Activated T-helper 2 cell treated with anti-CD3 and anti-CD28 coated beads, Interferon-gamma antibody, Interleukin-2, Interleukin-4, amounts not matched to agents 10 μg/mL and 5 μg/mL and 100 μg/mL, durations not matched to agents 14 hours and 24 hours and 36 hours (primary cell): ENCODE results near the gene CABLES1. TPM values are rescaled to one million over a fixed set of nuclear protein-coding genes. Genes with fewer than 3 reads are reported as not detected.
A peak's percentile ranks its signal among the peaks of the same experiment; 100 is the strongest.

ENCODE experiments used
- DNase-seq: peaks from one replicate; pipeline ENCODE4 v3.0.0; 2021; ENCODE audit warnings: low spot score
- H3K27ac Mint-ChIP-seq: one replicate; pipeline ENCODE4 v1.8.0; 2021; ENCODE audit warnings: mixed read lengths
- H3K27me3 Mint-ChIP-seq: one replicate; pipeline ENCODE4 v1.8.0; 2021; ENCODE audit warnings: low read depth, mixed read lengths
- H3K36me3 Mint-ChIP-seq: one replicate; pipeline ENCODE4 v1.8.0; 2021; ENCODE audit warnings: low read depth, mixed read lengths
- H3K4me1 Mint-ChIP-seq: one replicate; pipeline ENCODE4 v1.8.0; 2021; ENCODE audit warnings: low read depth, mixed read lengths
- H3K4me3 Mint-ChIP-seq: one replicate; pipeline ENCODE4 v1.8.0; 2021; ENCODE audit warnings: low read depth, mild to moderate bottlenecking, moderate library complexity, mixed read lengths
- H3K9me3 Mint-ChIP-seq: one replicate; pipeline ENCODE4 v1.8.0; 2021; ENCODE audit warnings: mixed read lengths
- intact Hi-C: fragments of 100-400 bp; cut with micrococcal nuclease; formaldehyde crosslinking; loops from one replicate; pipeline ENCODE4 v1.15.1; 2023
- total RNA-seq: library from RNA; stranded (reverse); gene quantifications from 2 replicates; pipeline ENCODE4 v1.2.3, GENCODE V29; 2022

Gene CABLES1
- total RNA-seq, 1 donor from 2014 or later, result 27.4 TPM

DNA sequence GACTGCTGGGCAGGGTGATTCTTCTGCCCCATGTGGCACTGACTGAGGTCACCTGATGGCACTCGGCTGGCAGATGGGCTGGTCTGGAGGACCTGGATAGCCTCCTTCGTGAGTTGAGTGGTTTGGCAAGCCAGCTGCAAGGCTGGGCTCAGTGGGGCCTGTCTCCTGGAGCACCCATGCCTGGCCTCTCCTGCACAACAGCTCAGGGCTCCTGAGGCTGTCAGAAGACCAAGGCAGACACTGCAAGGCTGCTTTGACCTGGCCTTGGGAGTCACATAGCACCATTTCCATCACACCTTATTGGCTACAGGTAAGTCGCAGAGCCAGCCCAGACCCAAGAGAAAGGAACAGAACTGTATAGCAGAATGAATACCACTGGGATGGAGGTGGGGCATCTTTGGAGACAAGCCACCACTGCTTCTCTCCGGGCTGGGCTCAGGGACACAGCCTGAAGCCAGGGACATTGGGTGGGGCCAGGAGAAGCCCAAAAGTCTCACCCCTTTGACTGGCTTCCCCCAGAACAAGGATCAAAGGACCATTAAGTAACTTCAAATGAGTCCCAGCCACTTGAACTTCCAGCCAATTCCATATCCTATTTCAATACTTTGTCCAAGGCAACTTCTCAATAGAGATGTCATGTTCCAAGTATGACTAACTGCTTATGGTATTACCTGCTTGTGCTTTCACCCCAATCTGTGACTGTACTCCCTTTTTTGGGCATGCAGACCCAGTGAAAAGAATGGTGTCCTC is 156.3 kb downstream of the CABLES1 start:
- Mint-ChIP-seq H3K4me3 (no peak overlapping the region), H3K27ac (no peak overlapping the region), H3K36me3 (no peaks in the 10 kb centered on the region), H3K4me1 (no peaks in the 10 kb centered on the region), H3K27me3 (no peaks in the 10 kb centered on the region), H3K9me3 (no peaks in the 10 kb centered on the region)
- intact Hi-C loops, result no loop called here
- DNase-seq, result no peak

DNA sequence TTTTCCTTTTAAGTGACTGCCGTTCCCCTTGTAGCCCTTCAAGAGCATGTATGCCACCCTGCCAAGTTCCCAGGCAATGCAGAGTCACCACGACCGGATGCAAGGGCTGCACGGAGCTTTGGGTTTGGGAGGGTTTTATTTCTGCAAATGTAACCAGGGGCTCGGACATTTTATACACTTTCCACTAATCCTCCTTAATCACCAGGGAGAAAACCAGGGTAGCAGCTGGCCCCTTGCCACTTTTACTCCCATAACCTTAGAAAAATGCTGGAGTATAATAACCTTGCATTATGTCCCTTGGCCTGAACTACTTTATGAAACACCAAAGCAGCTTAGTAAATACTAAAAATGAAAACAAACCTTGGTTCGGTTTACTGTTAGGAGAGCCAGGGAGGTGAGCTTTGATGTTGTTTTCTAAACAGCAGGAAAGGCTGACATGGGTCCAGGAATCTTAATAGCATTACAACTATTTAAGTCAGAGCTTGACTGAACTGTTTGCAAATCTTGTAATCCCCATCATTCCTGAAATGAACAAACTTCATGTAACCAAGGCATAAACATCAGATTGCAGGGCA is 165.0 kb downstream of the CABLES1 start:
- intact Hi-C loops, result no loop called here
- Mint-ChIP-seq H3K4me1 (peaks cover 3% of the 10 kb centered on the region), H3K4me3 (no peak overlapping the region), H3K27me3 (no peaks in the 10 kb centered on the region), H3K9me3 (no peaks in the 10 kb centered on the region), H3K27ac (no peak overlapping the region), H3K36me3 (peaks cover 3% of the 10 kb centered on the region)
- DNase-seq, result no peak

DNA sequence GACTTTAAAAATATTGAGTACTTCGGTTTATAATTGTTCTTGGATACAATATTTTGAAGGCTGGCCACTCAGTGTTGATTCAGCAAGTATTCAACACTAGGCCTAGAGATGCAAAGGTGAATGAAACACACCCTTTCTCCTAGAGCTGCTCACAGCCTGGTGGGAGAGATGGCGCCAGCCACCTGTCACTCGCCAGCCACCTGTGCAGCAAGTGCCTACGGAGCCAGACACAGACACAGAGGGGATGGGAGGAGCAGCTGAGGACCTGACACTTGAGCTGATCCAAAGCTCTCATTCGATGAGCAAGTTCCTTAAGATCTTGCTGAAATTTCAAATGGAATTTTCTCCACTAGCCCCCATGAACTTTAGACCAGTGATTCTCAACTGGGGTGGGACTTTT is 166.7 kb downstream of the CABLES1 start:
- Mint-ChIP-seq H3K4me3 (no peak overlapping the region), H3K4me1 (peaks cover 10% of the 10 kb centered on the region), H3K27me3 (no peaks in the 10 kb centered on the region), H3K36me3 (no peaks in the 10 kb centered on the region), H3K9me3 (no peaks in the 10 kb centered on the region), H3K27ac (no peak overlapping the region)
- intact Hi-C loops, result no loop called here
- DNase-seq, result no peak

DNA sequence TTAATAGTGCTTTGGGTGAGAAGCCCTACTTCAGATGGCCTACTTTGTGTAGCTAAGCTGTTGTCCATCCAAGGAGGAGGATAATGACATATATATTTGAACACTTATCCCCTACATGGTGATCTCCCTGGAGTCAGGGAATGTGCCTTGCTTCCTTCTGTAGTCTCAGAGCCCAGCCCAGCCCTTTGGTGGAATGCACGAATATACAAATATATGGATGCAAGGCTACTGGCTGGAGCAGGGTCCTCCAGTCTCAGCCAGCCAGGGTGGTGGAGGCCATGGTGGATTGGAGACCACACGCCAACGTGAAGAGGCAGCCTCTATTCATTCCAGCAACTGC is 167.2 kb downstream of the CABLES1 start:
- peaks cover 3% of the 10 kb centered on the region for H3K36me3 Mint-ChIP-seq
- H3K4me1 Mint-ChIP-seq, result peaks cover 16% of the 10 kb centered on the region
- intact Hi-C loops, result no loop called here
- H3K27me3 Mint-ChIP-seq, result no peaks in the 10 kb centered on the region
- H3K27ac Mint-ChIP-seq, result no peak overlapping the region
- H3K4me3 Mint-ChIP-seq, result no peak overlapping the region
- DNase-seq, result no peak
- no peaks in the 10 kb centered on the region for H3K9me3 Mint-ChIP-seq

DNA sequence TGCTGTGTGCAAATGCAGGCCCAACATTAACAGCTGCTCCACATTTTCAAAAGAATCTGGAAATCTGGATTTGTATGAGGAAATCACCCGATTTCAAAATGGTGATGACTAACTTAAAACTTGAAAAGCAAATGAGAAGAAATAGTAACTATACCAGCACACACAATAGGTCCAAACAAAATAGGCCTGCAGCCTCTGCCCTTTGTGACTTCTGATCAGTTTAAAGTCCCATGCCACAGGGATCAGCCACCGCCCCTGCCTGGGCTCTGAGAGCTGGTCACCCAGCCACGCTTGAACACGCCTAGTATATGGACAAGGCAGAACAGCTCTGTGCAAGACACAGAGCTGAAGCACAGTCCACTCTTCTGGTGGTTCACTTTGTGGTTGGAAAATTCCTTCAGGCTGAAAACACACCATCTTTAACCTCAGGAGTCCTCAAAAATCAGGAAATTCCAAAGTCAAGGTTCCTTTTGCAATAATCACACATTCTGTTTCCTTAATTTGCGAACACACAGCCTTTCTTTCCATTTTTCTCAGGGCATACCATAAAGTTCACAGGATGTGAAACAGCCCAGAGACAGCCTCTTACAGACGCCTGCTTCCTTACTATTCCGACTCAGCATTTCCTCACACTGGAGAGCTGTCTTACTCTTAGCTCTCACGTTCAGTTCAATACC is 167.7 kb downstream of the CABLES1 start:
- peaks cover 4% of the 10 kb centered on the region for H3K36me3 Mint-ChIP-seq
- intact Hi-C loops, result no loop called here
- no peaks in the 10 kb centered on the region for H3K27me3 Mint-ChIP-seq
- peaks cover 21% of the 10 kb centered on the region for H3K4me1 Mint-ChIP-seq
- no peak for DNase-seq
- no peak overlapping the region for H3K27ac Mint-ChIP-seq
- no peaks in the 10 kb centered on the region for H3K9me3 Mint-ChIP-seq
- H3K4me3 Mint-ChIP-seq, result no peak overlapping the region

DNA sequence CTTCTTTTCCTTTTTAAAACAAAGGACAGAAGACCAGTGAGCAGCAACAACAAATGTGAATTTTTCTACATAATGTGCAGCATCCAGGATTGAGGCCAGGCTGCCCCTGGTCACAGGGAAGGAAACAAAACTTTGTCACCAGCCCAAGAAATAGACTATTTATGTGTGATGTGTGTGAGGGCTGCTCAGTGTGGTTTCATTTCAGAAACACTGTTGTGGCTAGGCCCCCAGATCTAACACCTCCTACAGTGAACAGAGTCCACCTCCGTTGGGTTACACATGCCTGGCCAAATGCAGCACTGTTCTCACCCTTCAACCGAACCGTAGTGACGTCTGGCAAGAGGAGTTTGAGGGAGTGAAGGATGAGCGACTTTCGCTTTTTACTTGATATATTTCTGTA is 171.5 kb downstream of the CABLES1 start:
- no peaks in the 10 kb centered on the region for H3K9me3 Mint-ChIP-seq
- H3K36me3 Mint-ChIP-seq, result peaks cover 16% of the 10 kb centered on the region
- H3K27me3 Mint-ChIP-seq, result no peaks in the 10 kb centered on the region
- intact Hi-C loops, result loop anchor here (5.0 kb wide), 2 partner anchors 50 to 70 kb away; no protein-coding TSS in a partner anchor
- peaks cover 35% of the 10 kb centered on the region for H3K4me1 Mint-ChIP-seq
- no peak for DNase-seq
- peak overlapping the region; percentile 81 for H3K27ac Mint-ChIP-seq
- no peak overlapping the region for H3K4me3 Mint-ChIP-seq

DNA sequence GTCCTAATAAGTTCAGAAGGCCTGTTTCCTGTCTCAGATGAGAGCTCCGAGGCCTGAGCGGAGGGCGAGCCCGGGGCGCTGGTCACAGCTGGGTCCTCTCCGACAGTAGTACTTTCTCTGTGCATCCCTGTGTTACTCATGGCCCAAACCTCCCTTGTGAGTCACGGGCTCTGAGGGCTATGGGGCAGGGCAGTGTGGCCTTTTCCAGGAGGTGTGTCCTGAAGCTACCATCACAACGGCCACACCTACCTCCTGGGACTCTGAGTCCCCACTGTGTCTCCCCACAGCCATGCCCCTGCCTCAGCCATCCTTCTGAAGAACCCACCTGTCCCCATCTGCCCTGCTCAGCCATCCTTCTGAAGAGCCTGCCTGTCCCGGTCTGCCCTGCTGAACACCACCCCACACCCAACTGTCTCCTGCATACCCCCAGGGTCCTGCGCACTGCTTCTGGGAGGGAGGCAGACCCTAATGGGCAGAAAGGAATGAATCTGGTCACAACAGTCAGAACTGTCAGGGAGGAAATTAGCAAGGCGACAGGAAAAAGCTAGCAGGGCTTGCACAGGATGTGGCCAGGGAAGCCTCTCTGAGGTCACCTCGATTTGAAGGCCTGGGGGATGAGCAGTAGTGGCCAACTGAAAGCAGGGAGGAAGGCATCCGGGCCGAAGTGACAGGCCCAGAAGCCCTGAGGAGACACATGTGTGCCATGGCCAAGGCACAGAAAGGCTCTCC is 172.4 kb downstream of the CABLES1 start:
- no peaks in the 10 kb centered on the region for H3K27me3 Mint-ChIP-seq
- H3K36me3 Mint-ChIP-seq, result peaks cover 16% of the 10 kb centered on the region
- peak overlapping the region; percentile 78 for H3K27ac Mint-ChIP-seq
- intact Hi-C loops, result loop anchor here (2.0 to 5.0 kb wide), 4 partner anchors 23 to 77 kb away; no protein-coding TSS in a partner anchor
- H3K9me3 Mint-ChIP-seq, result no peaks in the 10 kb centered on the region
- no peak overlapping the region for H3K4me3 Mint-ChIP-seq
- DNase-seq, result peak; percentile 36
- H3K4me1 Mint-ChIP-seq, result peaks cover 43% of the 10 kb centered on the region

Other genes with a start within 250 kb of the CABLES1 start
- 92.8 and 94.5 TPM in 2 replicates for gene RBBP8, start 202.2 kb upstream of the CABLES1 start, total RNA-seq